Heart left ventricle (tissue), 16 donors: ENCODE results near the gene MACIR. TPM values are rescaled to one million over a fixed set of nuclear protein-coding genes. Genes with fewer than 3 reads are reported as not detected.
A peak's percentile ranks its signal among the peaks of the same experiment; 100 is the strongest.

ENCODE experiments used
- ATAC-seq, 4 donors: fragments of 200-7000 bp; cut with Tn5 transposase; one replicate each; pipeline ENCODE4 v1.9.1; 2020 to 2022; ENCODE audit warnings: moderate library complexity in 4 of 4, mild to moderate bottlenecking in 3 of 4, moderate number of reproducible peaks in 1 of 4
- DNase-seq, 5 donors: peaks; one replicate each; pipeline ENCODE4 v3.0.0-alpha.2; 2020
- H3K27ac ChIP-seq, 12 donors: fragments of 200-600 bp; sonication (generic) in 4 of 12; one replicate each; pipeline versions ENCODE4 v1.5.0 to v1.8.0; 2016 to 2022; ENCODE audit warnings: mild to moderate bottlenecking in 2 of 12
- H3K27me3 ChIP-seq, 9 donors: fragments of 200-600 bp; sonication (generic) in 2 of 9; one replicate each; pipeline versions ENCODE4 v1.5.1 to v1.8.0; 2016 to 2022; ENCODE audit warnings: mild to moderate bottlenecking in 3 of 9
- H3K36me3 ChIP-seq, 9 donors: fragments of 200-600 bp; sonication (generic) in 2 of 9; one replicate each; pipeline versions ENCODE4 v1.5.0 to v1.8.0; 2018 to 2022; ENCODE audit warnings: mild to moderate bottlenecking in 2 of 9
- H3K4me1 ChIP-seq, 12 donors: fragments of 200-600 bp; sonication (generic) in 4 of 12; one replicate each; pipeline versions ENCODE4 v1.5.0 to v1.8.0; 2016 to 2022; ENCODE audit warnings: mild to moderate bottlenecking in 3 of 12
- H3K4me3 ChIP-seq, 12 donors: fragments of 200-600 bp; sonication (generic) in 4 of 12; one replicate each; pipeline versions ENCODE4 v1.5.0 to v1.8.0; 2017 to 2022; ENCODE audit warnings: mild to moderate bottlenecking in 9 of 12, moderate library complexity in 4 of 12
- H3K9me3 ChIP-seq, 12 donors: fragments of 200-600 bp; sonication (generic) in 4 of 12; one replicate each; pipeline versions ENCODE4 v1.5.0 to v1.8.0; 2016 to 2022; ENCODE audit warnings: mild to moderate bottlenecking in 1 of 12
- CTCF ChIP-seq, 12 donors: fragments of 200-600 bp; sonication (generic) in 4 of 12; IDR thresholded peaks; one replicate each; pipeline versions ENCODE4 v1.5.0 to v1.8.0; 2018 to 2022; ENCODE audit warnings: antibody characterized with exemption in 12 of 12, mild to moderate bottlenecking in 5 of 12
- POLR2A ChIP-seq, 2 donors: fragments of 450-650 bp; IDR thresholded peaks; one replicate each; pipeline ENCODE4 v1.6.1; 2017; ENCODE audit warnings: antibody characterized with exemption in 2 of 2, mild to moderate bottlenecking in 2 of 2, moderate library complexity in 2 of 2
- WGBS, 4 donors: extraction: QIAGEN DNeasy Blood & Tissue Kit in 2 of 4; methylation state at CpG; one replicate each; pipeline versions ENCODE4 v1.1.5 to v1.1.7; 2013 to 2018; 5-methylcytosine and 5-hydroxymethylcytosine counted together
- intact Hi-C, 10 donors: fragments of 100-400 bp; cut with DNase I; formaldehyde crosslinking; loops; one replicate each; pipeline versions ENCODE4 v1.11.1 to v1.14.2; 2022
- polyA plus RNA-seq, 2 donors: library from polyadenylated mRNA; stranded (reverse); fragments of 200-250 nt; gene quantifications; one replicate each; pipeline ENCODE4 v1.2.3, GENCODE V29; 2013
- total RNA-seq, 9 donors: library from RNA; depleted of rRNA in 2 of 9; stranded (reverse); fragments of >200 nt in 2 of 9; fragmentation: NEBNext Ultra II Directional in 3 of 9; extraction: Animal tissue kit (Norgen Biotek cat#: 25700) in 3 of 9; gene quantifications; one replicate each; pipeline versions ENCODE4 v1.1.0 to v1.2.4, GENCODE V29; 2016 to 2023
- donor health status: ischemic (EF 13 %, LVEDD 7.1; RV severe dilation, severe dysfunction).
- donor health status: healthy with polysubstance abuse.
- donor health status: DM: no; HTN: yes; CAD: no.
- donor health status: DM: no; HTN: no; CAD: no.
- donor health status: ischemic (EF 25% LVEDD 6.9; RV normal size, moderate dysfunction).
- donor health status: ischemic (EF 25% LVEDD 5.7; RV mildly dilated, moderate dysfunction).
- donor health status: healthy.
- donor health status: DM: yes; HTN: yes; CAD: no.
- donor health status: ischemic (EF 35%, LVEDD 5.7; RV mildly dilated, moderate dysfunction).
- donor health status: nonischemic (EF 11% LVEDD 7.7; RV severe dilation, severe dysfunction).
- donor health status: DM: yes; HTN: yes; CAD: no.
- donor health status: PGD.
- donor health status: ischemic (EF 29% LVEDD 5.4; RV normal size, mild dysfunction).
- donor health status: nonischemic (EF 23%, LVEDD 6.1; RV moderate dilation, normal function).

The MACIR gene
- total and polyA plus RNA-seq, 11 donors = 2.7 to 6.0 (median 4.5) TPM

GRCh38 chr5:103258957-103259704, 568 bp downstream of the MACIR start:
- intact Hi-C loops = loop anchor here in 1 of 10 donors (2.0 to 10.0 kb wide), 2 partner anchors 216 to 306 kb away; partner anchors contain the start of gene NUDT12
- Histone ChIP-seq H3K9me3 (no peaks in the 10 kb centered on the region), H3K27ac (peak overlapping the region; percentile 76 to 93 (median 84)), H3K4me1 (peaks cover 0 to 49% (median 29%) of the 10 kb centered on the region in 12 donors), H3K36me3 (no peaks in the 10 kb centered on the region), H3K27me3 (no peaks in the 10 kb centered on the region), H3K4me3 (peak overlapping the region; percentile 63 to 96 (median 92))
- 0 to 1% (median 0%) methylated on average over 40 to 91 of the region's 91 CpGs for WGBS, 4 donors
- DNase-seq (peak; percentile 45 to 82 (median 52)), ATAC-seq (peak; percentile 3 to 54 (median 33))
- TF ChIP-seq POLR2A (IDR thresholded peaks at IDR 0.05) (no peak), CTCF (IDR thresholded peaks at IDR 0.05) (peak in 2 of 12 donors; percentile 7 to 9)

- Histone ChIP-seq H3K27ac (peak overlapping the region; percentile 49 to 93 (median 84)), H3K9me3 (no peaks in the 10 kb centered on the region), H3K4me3 (peak overlapping the region; percentile 63 to 96 (median 92)), H3K4me1 (peaks cover 0 to 50% (median 29%) of the 10 kb centered on the region in 12 donors), H3K36me3 (no peaks in the 10 kb centered on the region), H3K27me3 (no peaks in the 10 kb centered on the region)
- intact Hi-C loops = loop anchor here in 1 of 10 donors (2.0 to 10.0 kb wide), 2 partner anchors 215 to 305 kb away; partner anchors contain the start of gene NUDT12
- ATAC-seq (peak in 1 of 4 donors; percentile 3), DNase-seq (peak in 3 of 5 donors; percentile 33 to 71 (median 45))
- TF ChIP-seq POLR2A (IDR thresholded peaks at IDR 0.05) (no peak), CTCF (IDR thresholded peaks at IDR 0.05) (no peak)
- WGBS, 4 donors = 1 to 3% (median 2%) methylated on average over 9 to 20 of the region's 20 CpGs
Measured at GRCh38 chr5:103259705-103260355, 1.3 kb downstream of the MACIR start.

DNA sequence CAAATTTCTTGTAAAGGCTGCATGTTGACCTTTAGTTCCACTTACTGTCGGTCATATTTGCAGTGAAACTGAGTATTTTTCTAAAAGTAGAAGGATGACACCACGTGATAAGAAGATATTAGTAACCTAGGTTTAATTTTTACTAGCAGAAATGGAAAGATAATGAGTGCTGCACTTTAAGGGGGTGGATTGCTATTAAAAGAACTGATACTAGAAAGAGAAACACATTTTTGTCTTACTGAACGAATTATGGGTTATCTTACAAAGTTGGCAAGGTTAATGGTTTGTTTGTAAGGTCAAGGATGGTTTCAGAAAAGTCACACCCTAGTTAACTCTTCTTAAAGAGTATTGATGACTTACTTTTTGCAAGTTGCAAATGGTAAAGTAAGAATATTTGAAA, 2.4 kb downstream of the MACIR start:
- 31 to 43% (median 33%) methylated on average over 3 of the region's 3 CpGs for WGBS, 4 donors
- peaks cover 0 to 50% (median 29%) of the 10 kb centered on the region in 12 donors for H3K4me1 ChIP-seq
- no peaks in the 10 kb centered on the region for H3K36me3 ChIP-seq

More for the DNA sequence above, 2.4 kb downstream of the MACIR start:
- intact Hi-C loops = no loop called here
- no peaks in the 10 kb centered on the region for H3K9me3 ChIP-seq
- no peak for TF ChIP-seq CTCF (IDR thresholded peaks at IDR 0.05)
- no peaks in the 10 kb centered on the region for H3K27me3 ChIP-seq
- ATAC-seq = no peak
- H3K4me3 ChIP-seq = peak overlapping the region in 4 of 12 donors; percentile 3 to 96 (median 82)
- no peak for DNase-seq
- H3K27ac ChIP-seq = peak overlapping the region in 1 of 12 donors; percentile 21
